ENCODE results near the gene GPS1. TPM values are rescaled to one million over a fixed set of nuclear protein-coding genes. Genes with fewer than 3 reads are reported as not detected.
A peak's percentile ranks its signal among the peaks of the same experiment; 100 is the strongest.

GPS1 gene
- total and polyA plus RNA-seq, 9 of the 15 experiments (the other 6 are each of a cell fraction or from before 2014, with no cell fraction given): 3.1 to 167 (median 69.9) TPM

- TF ChIP-seq, protein P1, sequence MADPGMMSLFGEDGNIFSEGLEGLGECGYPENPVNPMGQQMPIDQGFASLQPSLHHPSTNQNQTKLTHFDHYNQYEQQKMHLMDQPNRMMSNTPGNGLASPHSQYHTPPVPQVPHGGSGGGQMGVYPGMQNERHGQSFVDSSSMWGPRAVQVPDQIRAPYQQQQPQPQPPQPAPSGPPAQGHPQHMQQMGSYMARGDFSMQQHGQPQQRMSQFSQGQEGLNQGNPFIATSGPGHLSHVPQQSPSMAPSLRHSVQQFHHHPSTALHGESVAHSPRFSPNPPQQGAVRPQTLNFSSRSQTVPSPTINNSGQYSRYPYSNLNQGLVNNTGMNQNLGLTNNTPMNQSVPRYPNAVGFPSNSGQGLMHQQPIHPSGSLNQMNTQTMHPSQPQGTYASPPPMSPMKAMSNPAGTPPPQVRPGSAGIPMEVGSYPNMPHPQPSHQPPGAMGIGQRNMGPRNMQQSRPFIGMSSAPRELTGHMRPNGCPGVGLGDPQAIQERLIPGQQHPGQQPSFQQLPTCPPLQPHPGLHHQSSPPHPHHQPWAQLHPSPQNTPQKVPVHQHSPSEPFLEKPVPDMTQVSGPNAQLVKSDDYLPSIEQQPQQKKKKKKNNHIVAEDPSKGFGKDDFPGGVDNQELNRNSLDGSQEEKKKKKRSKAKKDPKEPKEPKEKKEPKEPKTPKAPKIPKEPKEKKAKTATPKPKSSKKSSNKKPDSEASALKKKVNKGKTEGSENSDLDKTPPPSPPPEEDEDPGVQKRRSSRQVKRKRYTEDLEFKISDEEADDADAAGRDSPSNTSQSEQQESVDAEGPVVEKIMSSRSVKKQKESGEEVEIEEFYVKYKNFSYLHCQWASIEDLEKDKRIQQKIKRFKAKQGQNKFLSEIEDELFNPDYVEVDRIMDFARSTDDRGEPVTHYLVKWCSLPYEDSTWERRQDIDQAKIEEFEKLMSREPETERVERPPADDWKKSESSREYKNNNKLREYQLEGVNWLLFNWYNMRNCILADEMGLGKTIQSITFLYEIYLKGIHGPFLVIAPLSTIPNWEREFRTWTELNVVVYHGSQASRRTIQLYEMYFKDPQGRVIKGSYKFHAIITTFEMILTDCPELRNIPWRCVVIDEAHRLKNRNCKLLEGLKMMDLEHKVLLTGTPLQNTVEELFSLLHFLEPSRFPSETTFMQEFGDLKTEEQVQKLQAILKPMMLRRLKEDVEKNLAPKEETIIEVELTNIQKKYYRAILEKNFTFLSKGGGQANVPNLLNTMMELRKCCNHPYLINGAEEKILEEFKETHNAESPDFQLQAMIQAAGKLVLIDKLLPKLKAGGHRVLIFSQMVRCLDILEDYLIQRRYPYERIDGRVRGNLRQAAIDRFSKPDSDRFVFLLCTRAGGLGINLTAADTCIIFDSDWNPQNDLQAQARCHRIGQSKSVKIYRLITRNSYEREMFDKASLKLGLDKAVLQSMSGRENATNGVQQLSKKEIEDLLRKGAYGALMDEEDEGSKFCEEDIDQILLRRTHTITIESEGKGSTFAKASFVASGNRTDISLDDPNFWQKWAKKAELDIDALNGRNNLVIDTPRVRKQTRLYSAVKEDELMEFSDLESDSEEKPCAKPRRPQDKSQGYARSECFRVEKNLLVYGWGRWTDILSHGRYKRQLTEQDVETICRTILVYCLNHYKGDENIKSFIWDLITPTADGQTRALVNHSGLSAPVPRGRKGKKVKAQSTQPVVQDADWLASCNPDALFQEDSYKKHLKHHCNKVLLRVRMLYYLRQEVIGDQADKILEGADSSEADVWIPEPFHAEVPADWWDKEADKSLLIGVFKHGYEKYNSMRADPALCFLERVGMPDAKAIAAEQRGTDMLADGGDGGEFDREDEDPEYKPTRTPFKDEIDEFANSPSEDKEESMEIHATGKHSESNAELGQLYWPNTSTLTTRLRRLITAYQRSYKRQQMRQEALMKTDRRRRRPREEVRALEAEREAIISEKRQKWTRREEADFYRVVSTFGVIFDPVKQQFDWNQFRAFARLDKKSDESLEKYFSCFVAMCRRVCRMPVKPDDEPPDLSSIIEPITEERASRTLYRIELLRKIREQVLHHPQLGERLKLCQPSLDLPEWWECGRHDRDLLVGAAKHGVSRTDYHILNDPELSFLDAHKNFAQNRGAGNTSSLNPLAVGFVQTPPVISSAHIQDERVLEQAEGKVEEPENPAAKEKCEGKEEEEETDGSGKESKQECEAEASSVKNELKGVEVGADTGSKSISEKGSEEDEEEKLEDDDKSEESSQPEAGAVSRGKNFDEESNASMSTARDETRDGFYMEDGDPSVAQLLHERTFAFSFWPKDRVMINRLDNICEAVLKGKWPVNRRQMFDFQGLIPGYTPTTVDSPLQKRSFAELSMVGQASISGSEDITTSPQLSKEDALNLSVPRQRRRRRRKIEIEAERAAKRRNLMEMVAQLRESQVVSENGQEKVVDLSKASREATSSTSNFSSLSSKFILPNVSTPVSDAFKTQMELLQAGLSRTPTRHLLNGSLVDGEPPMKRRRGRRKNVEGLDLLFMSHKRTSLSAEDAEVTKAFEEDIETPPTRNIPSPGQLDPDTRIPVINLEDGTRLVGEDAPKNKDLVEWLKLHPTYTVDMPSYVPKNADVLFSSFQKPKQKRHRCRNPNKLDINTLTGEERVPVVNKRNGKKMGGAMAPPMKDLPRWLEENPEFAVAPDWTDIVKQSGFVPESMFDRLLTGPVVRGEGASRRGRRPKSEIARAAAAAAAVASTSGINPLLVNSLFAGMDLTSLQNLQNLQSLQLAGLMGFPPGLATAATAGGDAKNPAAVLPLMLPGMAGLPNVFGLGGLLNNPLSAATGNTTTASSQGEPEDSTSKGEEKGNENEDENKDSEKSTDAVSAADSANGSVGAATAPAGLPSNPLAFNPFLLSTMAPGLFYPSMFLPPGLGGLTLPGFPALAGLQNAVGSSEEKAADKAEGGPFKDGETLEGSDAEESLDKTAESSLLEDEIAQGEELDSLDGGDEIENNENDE (IDR thresholded peaks at IDR 0.05; ENCODE audit: low read depth, low read length): peak; percentile 64
- no peak for TF ChIP-seq MBD2 (IDR thresholded peaks at IDR 0.05; ENCODE audit: borderline replicate concordance, low read depth)
- no peak for TF ChIP-seq EHMT2 (IDR thresholded peaks at IDR 0.05)
- no peak for TF ChIP-seq ZNF41 (CRISPR knock-in tag; conservative IDR thresholded peaks at IDR 0.05)
- no peak for TF ChIP-seq BRF1 (IDR thresholded peaks at IDR 0.05; ENCODE audit: borderline replicate concordance, extremely low read depth, insufficient read length)
- no peak for TF ChIP-seq ZNF134 (CRISPR knock-in tag; conservative IDR thresholded peaks at IDR 0.05)
- no peak for TF ChIP-seq HMG20B (CRISPR knock-in tag; IDR thresholded peaks at IDR 0.05)
- TF ChIP-seq PML (IDR thresholded peaks at IDR 0.05; ENCODE audit: low read length): peak; percentile 9; the same call in 1 of the 2 replicates
- no peak for TF ChIP-seq ZNF395 (CRISPR knock-in tag; IDR thresholded peaks at IDR 0.05)
- no peak for TF ChIP-seq NR2C2 (CRISPR knock-in tag; IDR thresholded peaks at IDR 0.05)
- TF ChIP-seq NR2C2 (tag; IDR thresholded peaks at IDR 0.05): no peak
- no peak for TF ChIP-seq C11orf30 (IDR thresholded peaks at IDR 0.05; ENCODE audit: low read depth)
- TF ChIP-seq NFYB (IDR thresholded peaks at IDR 0.05; ENCODE audit: extremely low read depth, insufficient read length): no peak
- no peak for TF ChIP-seq MCM7 (IDR thresholded peaks at IDR 0.05)
- no peak for TF ChIP-seq HDAC2 (IDR thresholded peaks at IDR 0.05)
- TF ChIP-seq FOXK1 (CRISPR knock-in tag; IDR thresholded peaks at IDR 0.05; ENCODE audit: borderline replicate concordance): no peak
- 0 out of 2 replicates have a peak, but pooled peaks have one; percentile 35 for TF ChIP-seq KAT7 (CRISPR knock-in tag; IDR thresholded peaks at IDR 0.05; ENCODE audit: borderline replicate concordance)
These were observed 24.5 kb downstream of the GPS1 start (continued) for GRCh38 chr17:82076018-82076784.

Data from K562 (cell line).